C4-2B (cell line): Measurements from ENCODE around the gene TTC39B.

Experiments used
- CTCF ChIP-seq: fragments of 450-650 bp; conservative IDR thresholded peaks from 2 replicates; pipeline ENCODE4 v1.5.1; 2017; ENCODE audit warnings: mild to moderate bottlenecking
- ZFX ChIP-seq: fragments of 450-650 bp; IDR thresholded peaks from 2 replicates; pipeline ENCODE4 v1.6.1; 2017

- TF ChIP-seq CTCF (no peak), ZFX (no peak)
These were observed 149.0 kb downstream of the TTC39B start for GRCh38 chr9:15158064-15158463.
